AG09309 (cell line): Measurements from ENCODE around the gene PCDH19.
"Not testable (repeated sequence)": the region's sequence is repeated elsewhere in the genome, so short reads cannot be mapped to it uniquely, and the experiment has no call there.

Source experiments
- DNase-seq: peaks from one replicate; pipeline ENCODE4 v3.0.0-alpha.2; 2010; ENCODE audit warnings: low read depth
- H3K4me3 ChIP-seq: 2 replicates; pipeline ENCODE4 v1.5.1; 2011; ENCODE audit warnings: mild to moderate bottlenecking, low read depth, low read length, moderate library complexity; ENCODE audit not compliant: control insufficient read depth
- CTCF ChIP-seq: IDR thresholded peaks from 2 replicates; pipeline ENCODE4 v1.5.1; 2011; ENCODE audit warnings: mild to moderate bottlenecking, low read depth, low read length, inconsistent platforms; ENCODE audit not compliant: insufficient read depth, control insufficient read depth; ENCODE audit errors: missing control alignments

The PCDH19 gene

GRCh38 chrX:100409610-100410590 is at the start of gene PCDH19:
Gene PCDH19 (minus strand): TSS chrX:100410273. CDS start chrX:100408597, 1,676 bp downstream.
- no peak for TF ChIP-seq CTCF
- no peak for DNase-seq
- H3K4me3 ChIP-seq = peak within 1 kb of the TSS; percentile 28

GRCh38 chrX:100449696-100450608 is 39.9 kb upstream of the PCDH19 start:
- no peak for TF ChIP-seq CTCF
- DNase-seq = no peak
- no peak overlapping the region for H3K4me3 ChIP-seq

- peak; percentile 80 for TF ChIP-seq CTCF
- no peak overlapping the region for H3K4me3 ChIP-seq
- no peak for DNase-seq
Observed at GRCh38 chrX:100447655-100448397, 37.8 kb upstream of the PCDH19 start.

GRCh38 chrX:100445593-100445992 is 35.5 kb upstream of the PCDH19 start:
- no peak for DNase-seq
- TF ChIP-seq CTCF = no peak
- no peak overlapping the region for H3K4me3 ChIP-seq

GRCh38 chrX:100441321-100441720 is 31.2 kb upstream of the PCDH19 start:
- H3K4me3 ChIP-seq, DNase-seq: not testable (repeated sequence)

GRCh38 chrX:100440006-100440405 is 29.9 kb upstream of the PCDH19 start:
- no peak for TF ChIP-seq CTCF
- no peak for DNase-seq
- no peak overlapping the region for H3K4me3 ChIP-seq
